GM19372 (cell line): ENCODE results near the gene TXNDC15.
"Not testable (repeated sequence)": the region's sequence is repeated elsewhere in the genome, so short reads cannot be mapped to it uniquely, and the experiment has no call there.

Experiments used
- ATAC-seq: cut with Tn5 transposase; IDR thresholded peaks from one replicate; pipeline ENCODE4 v1.9.1; 2021; ENCODE audit warnings: mild to moderate bottlenecking, low read depth, moderate library complexity; ENCODE audit not compliant: unreplicated experiment

TXNDC15 gene, protein sequence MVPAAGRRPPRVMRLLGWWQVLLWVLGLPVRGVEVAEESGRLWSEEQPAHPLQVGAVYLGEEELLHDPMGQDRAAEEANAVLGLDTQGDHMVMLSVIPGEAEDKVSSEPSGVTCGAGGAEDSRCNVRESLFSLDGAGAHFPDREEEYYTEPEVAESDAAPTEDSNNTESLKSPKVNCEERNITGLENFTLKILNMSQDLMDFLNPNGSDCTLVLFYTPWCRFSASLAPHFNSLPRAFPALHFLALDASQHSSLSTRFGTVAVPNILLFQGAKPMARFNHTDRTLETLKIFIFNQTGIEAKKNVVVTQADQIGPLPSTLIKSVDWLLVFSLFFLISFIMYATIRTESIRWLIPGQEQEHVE

DNA sequence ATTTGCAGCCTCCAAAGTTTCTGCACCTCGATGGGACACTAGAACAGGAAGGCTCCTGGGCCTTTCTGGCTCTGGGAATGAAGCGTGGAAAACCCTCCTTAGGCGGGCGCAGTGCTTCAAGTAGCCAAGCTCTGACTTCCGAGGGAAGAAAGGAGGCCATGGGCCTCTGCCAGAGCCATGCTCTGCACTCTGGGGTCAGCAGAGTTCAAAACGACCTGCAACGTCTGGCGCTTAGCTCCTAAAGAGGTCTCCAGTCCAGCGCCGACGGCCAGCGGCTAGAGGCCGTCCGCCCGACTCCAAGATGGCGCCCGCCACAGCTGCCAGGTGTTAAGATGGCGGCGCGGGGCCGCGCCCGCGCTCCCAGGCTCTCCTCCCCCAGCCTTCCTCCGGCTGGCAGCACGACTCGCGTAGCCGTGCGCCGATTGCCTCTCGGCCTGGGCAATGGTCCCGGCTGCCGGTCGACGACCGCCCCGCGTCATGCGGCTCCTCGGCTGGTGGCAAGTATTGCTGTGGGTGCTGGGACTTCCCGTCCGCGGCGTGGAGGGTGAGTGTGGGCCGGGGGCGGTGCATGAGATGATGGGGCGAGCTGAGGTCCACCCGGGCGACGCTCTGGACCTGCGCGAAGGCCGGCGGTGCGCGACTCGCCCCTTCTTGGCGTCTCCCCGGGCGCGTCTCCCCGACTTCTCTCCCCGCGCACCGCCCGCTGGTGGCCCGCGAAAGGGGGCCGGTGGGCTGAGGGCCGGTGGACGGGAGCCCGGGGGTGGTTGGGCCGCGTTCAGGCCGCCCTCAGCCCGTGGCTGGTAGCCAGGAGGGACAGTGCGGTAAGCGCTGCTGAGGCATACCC, at the start of gene TXNDC15:
TSS of gene TXNDC15 (plus strand) at position 385 of the 844 bp plus-strand sequence. CDS start at position 442, 57 bp downstream.
- ATAC-seq: peak; percentile 82

DNA sequence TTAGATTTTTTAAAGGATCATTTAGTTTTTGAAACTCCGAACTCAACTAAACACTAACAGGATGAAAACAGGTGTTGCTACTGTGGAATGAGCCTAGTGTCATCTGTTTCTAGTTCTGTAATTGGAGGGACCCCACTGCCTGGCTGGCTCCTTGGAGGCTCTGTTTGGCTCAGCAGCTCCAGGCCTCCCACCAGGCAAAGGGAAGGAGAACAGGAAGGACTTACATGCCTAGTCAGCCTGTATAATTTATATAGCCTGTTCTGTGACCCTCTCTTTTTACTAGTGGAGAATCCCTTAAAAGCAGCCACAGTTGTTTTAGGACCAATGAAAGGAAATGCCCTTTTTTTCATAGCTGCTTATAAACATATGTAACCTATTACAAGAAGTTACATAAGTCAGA, 49.5 kb upstream of the TXNDC15 start:
- no peak for ATAC-seq

- no peak for ATAC-seq
These were observed 49.0 kb upstream of the TXNDC15 start for GRCh38 chr5:134825212-134825611.

DNA sequence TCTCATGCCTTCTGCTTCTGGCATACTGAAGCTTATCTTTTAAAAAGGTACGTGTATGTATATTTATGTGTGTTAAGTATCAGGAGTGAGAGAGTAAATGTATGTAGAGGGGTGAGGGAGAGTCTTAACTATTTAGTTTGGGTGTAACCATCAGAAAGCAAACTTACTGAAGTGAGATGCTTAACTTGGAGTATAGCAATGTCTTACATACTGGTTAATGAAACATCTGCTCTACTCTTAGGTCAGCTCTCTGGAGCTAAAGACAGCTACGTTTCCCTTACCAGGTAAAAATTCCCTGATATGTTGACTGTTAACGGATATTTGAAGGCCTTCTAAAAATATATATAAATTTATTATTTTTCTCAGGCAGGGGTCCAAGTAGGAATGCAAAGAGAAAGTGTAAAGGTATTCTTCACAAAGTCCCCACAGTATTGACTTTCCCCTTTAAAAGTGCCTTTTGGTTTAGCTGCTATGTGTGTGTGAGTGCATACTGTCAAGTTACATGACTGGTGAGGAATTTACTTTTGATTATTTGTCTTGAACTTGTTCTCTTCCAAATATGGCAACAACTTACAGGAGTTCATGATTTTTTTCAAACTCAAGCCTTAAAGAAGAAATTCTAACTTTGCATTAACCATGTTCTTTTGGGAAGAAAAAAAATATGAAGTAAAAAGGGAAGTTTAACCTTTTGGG, 40.7 kb upstream of the TXNDC15 start:
- no peak for ATAC-seq

DNA sequence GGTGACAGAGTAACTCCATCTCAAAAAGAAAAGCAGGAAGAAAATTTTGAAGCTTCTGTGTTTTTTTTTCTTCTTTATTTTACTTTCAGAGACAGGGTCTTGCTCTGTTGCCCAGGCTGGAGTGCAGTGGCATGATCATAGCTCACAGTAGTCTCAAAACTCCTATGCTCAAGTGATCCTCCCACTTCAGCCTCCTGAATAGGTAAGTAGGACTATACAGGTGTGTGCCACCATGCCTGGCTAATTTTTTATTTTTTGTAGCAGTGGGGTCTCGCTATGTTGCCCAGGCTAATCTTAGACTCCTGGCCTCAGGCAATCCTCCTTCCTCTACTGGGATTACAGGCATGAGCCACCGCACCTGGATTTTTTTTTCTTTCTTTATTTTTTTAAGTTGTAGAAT, 38.5 kb upstream of the TXNDC15 start:
- no peak for ATAC-seq

DNA sequence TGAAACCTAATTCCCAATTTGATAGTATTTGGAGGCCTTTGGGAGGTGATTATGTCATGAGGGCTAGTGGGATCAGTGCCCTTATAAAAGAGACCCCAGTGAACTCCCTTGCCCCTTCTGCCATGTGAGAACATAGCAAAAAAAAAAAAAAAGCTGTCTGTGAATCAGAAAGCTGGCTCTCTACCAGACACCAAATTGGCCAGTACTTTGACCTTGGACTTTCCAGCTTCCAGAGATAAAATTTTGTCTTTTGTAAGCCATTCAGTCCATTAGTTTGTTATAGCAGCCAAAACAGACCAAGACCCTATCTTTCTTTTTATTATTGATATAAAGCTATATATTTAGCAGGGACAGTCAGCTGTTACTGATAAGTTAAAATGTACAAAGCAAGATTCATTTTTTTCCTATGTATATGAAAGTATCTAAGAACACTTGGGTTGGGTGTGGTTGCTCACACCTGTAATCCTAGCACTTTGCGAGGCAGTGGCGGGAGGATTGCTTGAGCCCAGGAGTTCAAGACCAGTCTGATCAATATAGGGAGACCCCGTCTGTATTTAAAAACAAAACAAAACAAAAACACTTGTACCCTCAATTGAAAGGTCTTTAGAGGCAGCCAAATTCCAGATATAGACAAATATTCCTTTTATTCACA, 36.5 kb upstream of the TXNDC15 start:
- no peak for ATAC-seq

DNA sequence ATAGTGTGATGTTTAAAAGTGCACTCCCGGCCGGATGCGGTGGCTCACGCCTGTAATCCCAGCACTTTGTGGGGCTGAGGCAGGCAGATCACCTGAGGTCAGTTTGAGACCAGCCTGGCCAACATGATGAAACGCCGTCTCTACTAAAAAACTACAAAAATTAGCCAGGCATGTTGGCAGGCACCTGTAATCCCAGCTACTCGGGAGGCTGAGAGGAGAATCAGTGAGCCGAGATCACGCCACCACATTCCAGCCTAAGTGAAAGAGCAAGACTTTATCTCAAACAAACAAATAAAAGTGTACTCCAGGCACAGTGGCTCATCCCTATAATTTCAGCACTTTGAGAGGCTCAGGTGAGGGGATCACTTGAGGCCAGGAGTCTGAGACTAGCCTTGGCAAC, 35.8 kb upstream of the TXNDC15 start:
- not testable (repeated sequence) for ATAC-seq

DNA sequence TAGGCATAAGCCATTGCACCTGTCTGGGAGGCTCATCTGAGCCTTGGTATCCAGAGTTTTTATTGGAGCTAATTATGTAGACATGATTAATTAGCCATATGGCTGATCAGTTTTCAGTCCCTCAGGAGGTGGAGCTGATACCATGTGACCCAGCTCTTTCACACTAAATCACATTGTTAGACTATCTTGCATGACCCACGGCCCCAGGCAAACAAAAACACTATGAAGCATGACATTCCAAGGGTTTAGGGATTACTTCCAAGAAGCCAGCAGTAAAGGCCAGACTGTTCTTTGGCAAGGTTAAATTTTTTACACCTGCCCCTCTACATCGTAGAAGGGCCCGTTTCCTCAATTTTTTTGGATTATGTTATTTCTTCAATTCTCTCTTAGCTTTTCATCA, 33.4 kb upstream of the TXNDC15 start:
- ATAC-seq: no peak

DNA sequence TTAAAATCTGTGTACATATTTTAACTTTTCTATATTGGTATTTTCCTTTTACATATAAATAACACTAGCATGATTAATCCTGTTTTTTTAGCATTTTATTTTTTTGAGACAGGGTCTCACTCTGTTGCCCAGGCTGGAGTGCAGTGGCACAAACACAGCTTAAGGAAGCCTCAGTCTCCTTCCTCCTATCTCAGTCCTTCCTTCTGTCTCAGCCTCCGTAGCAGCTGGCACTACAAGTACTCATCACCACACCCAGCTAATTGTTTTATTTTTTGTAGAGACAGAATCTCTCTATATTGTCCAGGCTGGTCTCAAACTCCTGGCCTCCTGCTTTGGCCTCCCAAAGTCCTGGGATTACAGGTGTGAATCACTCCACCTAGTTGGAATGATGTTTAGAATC, 29.9 kb upstream of the TXNDC15 start:
- no peak for ATAC-seq

DNA sequence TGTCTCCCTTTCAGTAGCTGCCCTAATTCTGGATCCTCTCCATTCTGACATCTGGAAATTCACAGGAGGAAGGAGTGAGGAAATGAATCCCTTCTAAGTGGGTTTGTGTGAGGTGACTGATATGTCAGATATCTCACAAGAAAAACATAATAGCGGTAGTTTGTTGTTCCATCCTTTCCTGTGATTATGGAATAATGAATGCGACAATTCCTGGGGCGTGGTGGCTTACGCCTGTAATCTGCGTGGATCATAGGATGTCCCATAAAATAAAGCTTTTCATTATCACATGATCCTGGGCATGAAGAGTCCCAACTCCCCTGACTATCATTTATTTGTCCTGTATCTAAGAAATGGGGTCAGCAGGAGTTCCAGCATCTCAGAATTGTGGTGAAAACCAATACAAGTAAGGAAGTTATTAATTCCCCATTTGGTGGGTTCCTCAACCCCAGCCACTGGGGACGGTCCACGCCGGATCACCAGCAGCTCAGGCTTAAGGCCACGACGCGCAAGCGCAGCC, 28.8 kb upstream of the TXNDC15 start:
- ATAC-seq: no peak

GRCh38 chr5:134845852-134846640, 28.1 kb upstream of the TXNDC15 start, which contains the start of gene C5orf24:
Gene C5orf24 (plus strand): TSS chr5:134845968. CDS start chr5:134854901, 8,933 bp downstream.
- peak; percentile 89 for ATAC-seq

DNA sequence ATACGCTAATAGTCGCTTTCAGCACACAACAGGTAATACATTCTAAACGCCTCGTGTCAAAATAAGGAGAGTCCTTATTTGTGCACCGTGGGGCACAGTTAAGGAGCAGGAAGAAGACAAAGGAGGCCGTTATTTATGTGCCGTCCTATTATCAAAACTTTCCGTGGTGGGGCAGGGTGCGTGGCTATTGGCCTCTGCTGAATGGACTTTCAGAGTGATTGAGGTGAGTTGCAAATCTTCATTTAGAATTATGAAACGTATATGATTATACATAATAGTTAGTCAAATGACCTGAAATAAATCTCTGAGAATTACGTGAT, 27.6 kb upstream of the TXNDC15 start:
- no peak for ATAC-seq

DNA sequence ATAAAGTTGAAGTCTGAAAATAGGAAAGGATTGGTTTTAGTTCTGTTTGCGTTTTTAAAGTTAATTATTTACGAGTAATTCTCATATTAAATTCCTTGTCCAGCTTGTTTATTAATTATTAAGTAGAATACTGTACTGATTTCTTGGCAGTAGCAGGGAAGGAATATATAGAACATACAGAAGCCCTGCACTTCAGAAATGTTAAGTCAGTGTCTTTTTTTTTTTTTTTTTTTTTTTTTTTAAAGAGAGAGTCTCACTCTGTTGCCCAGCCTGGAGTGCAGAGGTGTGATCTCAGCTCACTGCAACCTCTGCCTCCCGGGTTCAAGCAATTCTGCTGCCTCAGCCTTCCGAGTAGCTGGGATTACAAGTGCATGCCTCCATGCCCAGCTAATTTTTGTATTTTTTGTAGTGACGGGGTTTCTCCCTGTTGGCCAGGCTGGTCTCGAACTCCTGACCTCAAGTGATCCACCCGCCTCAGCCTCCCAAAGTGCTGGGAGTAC, 24.7 kb upstream of the TXNDC15 start:
- ATAC-seq: not testable (repeated sequence)

DNA sequence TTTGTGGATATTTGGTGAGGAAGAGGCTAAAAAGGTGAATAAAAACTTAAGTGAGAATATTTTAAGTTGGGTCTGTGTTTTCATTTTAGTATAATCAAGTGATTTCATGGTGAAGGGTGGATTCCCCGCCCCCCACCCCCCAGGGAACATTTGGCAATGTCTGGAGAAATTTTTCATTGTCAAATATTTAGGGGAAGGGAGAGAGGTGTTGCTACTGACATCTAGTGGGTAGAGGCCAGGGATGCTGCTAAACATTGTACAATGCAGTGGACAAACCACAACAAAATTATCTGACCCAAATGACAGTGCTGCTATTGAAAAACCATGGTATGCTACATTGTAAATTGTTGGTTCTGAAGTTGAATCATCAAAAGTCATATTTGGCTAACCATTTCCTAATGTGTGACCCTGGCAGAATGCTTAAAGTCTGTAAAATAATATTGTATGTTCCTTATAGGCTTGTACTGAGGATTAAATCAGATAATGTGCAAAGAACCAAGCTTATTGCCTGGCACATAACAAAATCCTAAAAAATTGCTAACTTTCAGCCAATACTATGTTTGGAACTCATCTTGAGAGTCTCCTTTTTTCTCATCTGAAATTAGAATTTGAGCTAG, 22.8 kb upstream of the TXNDC15 start:
- no peak for ATAC-seq

DNA sequence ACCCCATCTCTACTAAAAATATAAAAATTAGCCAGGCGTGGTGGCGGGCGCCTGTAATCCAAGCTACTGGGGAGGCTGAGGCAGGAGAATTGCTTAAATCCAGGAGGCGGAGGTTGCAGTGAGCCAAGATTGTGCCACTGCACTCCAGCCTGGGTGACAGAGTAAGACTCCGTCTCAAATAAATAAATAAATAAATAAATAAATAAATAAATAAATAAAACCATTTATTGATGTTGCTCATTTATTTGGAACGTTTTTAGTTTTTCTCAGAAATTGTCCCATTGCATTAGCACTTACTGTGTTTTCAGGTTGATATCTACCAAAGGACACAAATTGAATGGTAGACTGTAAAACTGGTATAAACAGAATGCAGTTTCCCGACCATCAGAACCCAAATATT, 17.7 kb upstream of the TXNDC15 start:
- not testable (repeated sequence) for ATAC-seq

GRCh38 chr5:134857401-134857800, 16.8 kb upstream of the TXNDC15 start:
- no peak for ATAC-seq

DNA sequence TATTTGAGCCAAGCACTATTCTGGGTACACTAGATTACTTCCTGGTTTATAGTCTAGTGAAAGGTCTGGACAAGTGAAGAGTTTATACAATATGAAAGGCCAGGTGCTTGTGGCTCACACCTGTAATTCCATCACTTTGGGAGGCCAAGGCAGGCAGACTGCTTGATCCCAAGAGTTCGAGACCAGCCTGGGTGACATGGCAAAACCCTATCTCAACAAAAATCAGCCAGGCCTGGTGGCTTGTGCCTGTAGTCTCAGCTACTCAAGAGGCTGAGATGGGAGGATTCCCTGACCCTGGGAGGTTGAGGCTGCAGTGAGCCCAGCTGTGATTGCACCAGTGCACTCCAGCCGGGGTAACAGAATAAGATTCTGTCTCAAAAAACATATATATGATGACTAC, 9.5 kb upstream of the TXNDC15 start:
- no peak for ATAC-seq

GRCh38 chr5:134873494-134873893, 677 bp upstream of the TXNDC15 start:
- ATAC-seq: no peak
